ENCODE data around the gene MAPK11. TPM values are rescaled to one million over a fixed set of nuclear protein-coding genes. Genes with fewer than 3 reads are reported as not detected.

Gene MAPK11
- total RNA-seq, 1 experiment from 2014 or later = 14.3 TPM

GRCh38 chr22:50309601-50309991 lies 39.4 kb upstream of the MAPK11 start:
- H3K36me3 Mint-ChIP-seq (ENCODE audit: insufficient read depth, unreplicated experiment) = peaks cover 56% of the 10 kb centered on the region

GRCh38 chr22:50308986-50309600 lies 38.9 kb upstream of the MAPK11 start:
- H3K36me3 Mint-ChIP-seq (ENCODE audit: insufficient read depth, unreplicated experiment) = peaks cover 58% of the 10 kb centered on the region
- intact Hi-C loops (cut with micrococcal nuclease; ENCODE audit: unreplicated experiment) = no loop called here
- no peak overlapping the region for H3K4me3 Mint-ChIP-seq (ENCODE audit: low read depth, unreplicated experiment)
- CTCF ChIA-PET = no interaction called here
- no peak for TF ChIP-seq CTCF (IDR thresholded peaks at IDR 0.05; ENCODE audit: unreplicated experiment)
- no TSS peak for BruUV-seq (replicated peaks)
- no peak for DNase-seq
- peak overlapping the region; percentile 24 for H3K27ac Mint-ChIP-seq (ENCODE audit: unreplicated experiment)
- no peaks in the 10 kb centered on the region for H3K27me3 Mint-ChIP-seq (ENCODE audit: unreplicated experiment)
- no peaks in the 10 kb centered on the region for H3K9me3 Mint-ChIP-seq (ENCODE audit: low read depth, unreplicated experiment)
- H3K4me1 Mint-ChIP-seq (ENCODE audit: low read depth, unreplicated experiment) = peaks cover 20% of the 10 kb centered on the region

More at GRCh38 chr22:50309601-50309991, 39.4 kb upstream of the MAPK11 start:
- no peak overlapping the region for H3K4me3 Mint-ChIP-seq (ENCODE audit: low read depth, unreplicated experiment)
- H3K9me3 Mint-ChIP-seq (ENCODE audit: low read depth, unreplicated experiment) = no peaks in the 10 kb centered on the region
- H3K27ac Mint-ChIP-seq (ENCODE audit: unreplicated experiment) = no peak overlapping the region
- TF ChIP-seq CTCF (IDR thresholded peaks at IDR 0.05; ENCODE audit: unreplicated experiment) = no peak
- peaks cover 15% of the 10 kb centered on the region for H3K4me1 Mint-ChIP-seq (ENCODE audit: low read depth, unreplicated experiment)
- CTCF ChIA-PET = no interaction called here
- no peak for DNase-seq
- intact Hi-C loops (cut with micrococcal nuclease; ENCODE audit: unreplicated experiment) = no loop called here
- BruUV-seq (replicated peaks) = no TSS peak
- H3K27me3 Mint-ChIP-seq (ENCODE audit: unreplicated experiment) = no peaks in the 10 kb centered on the region

- Mint-ChIP-seq H3K27me3 (ENCODE audit: unreplicated experiment) (no peaks in the 10 kb centered on the region), H3K9me3 (ENCODE audit: low read depth, unreplicated experiment) (no peaks in the 10 kb centered on the region), H3K36me3 (ENCODE audit: insufficient read depth, unreplicated experiment) (peaks cover 58% of the 10 kb centered on the region), H3K4me1 (ENCODE audit: low read depth, unreplicated experiment) (peaks cover 25% of the 10 kb centered on the region), H3K4me3 (ENCODE audit: low read depth, unreplicated experiment) (no peak overlapping the region), H3K27ac (ENCODE audit: unreplicated experiment) (peak overlapping the region; percentile 24)
- no peak for TF ChIP-seq CTCF (IDR thresholded peaks at IDR 0.05; ENCODE audit: unreplicated experiment)
- BruUV-seq (replicated peaks) = no TSS peak
- no peak for DNase-seq
- CTCF ChIA-PET = no interaction called here
- intact Hi-C loops (cut with micrococcal nuclease; ENCODE audit: unreplicated experiment) = no loop called here
These were observed 38.4 kb upstream of the MAPK11 start for GRCh38 chr22:50308597-50308935.

- no peaks in the 10 kb centered on the region for H3K9me3 Mint-ChIP-seq (ENCODE audit: low read depth, unreplicated experiment)
- CTCF ChIA-PET = interaction anchor here (0.6 kb wide), 1 partner anchor 54 kb away, joined by 3 read pairs; no protein-coding TSS in a partner anchor
- peak overlapping the region; percentile 24 for H3K27ac Mint-ChIP-seq (ENCODE audit: unreplicated experiment)
- H3K27me3 Mint-ChIP-seq (ENCODE audit: unreplicated experiment) = no peaks in the 10 kb centered on the region
- peak overlapping the region; percentile 67 for H3K4me3 Mint-ChIP-seq (ENCODE audit: low read depth, unreplicated experiment)
- intact Hi-C loops (cut with micrococcal nuclease; ENCODE audit: unreplicated experiment) = no loop called here
- H3K4me1 Mint-ChIP-seq (ENCODE audit: low read depth, unreplicated experiment) = peaks cover 31% of the 10 kb centered on the region
- BruUV-seq (replicated peaks) = no TSS peak
- DNase-seq = no peak
- TF ChIP-seq CTCF (IDR thresholded peaks at IDR 0.05; ENCODE audit: unreplicated experiment) = no peak
- peaks cover 61% of the 10 kb centered on the region for H3K36me3 Mint-ChIP-seq (ENCODE audit: insufficient read depth, unreplicated experiment)
These were observed 37.9 kb upstream of the MAPK11 start for GRCh38 chr22:50307890-50308596.
